IMR-90 (cell line): ENCODE data around the gene ACOXL. TPM values are rescaled to one million over a fixed set of nuclear protein-coding genes. Genes with fewer than 3 reads are reported as not detected.

ENCODE experiments used
- ATAC-seq: fragments of 200-7000 bp; cut with Tn5 transposase; 2 replicates; pipeline ENCODE4 v1.9.1; 2020; ENCODE audit warnings: low read depth, mild to moderate bottlenecking, moderate library complexity
- BruUV-seq: library from RNA; stranded (reverse); fragments of 400-500 nt; replicated peaks from 2 replicates; lab custom pipeline; 2021; lab: Mats Ljungman, UMichigan
- CTCF ChIA-PET: fragments of 300-600 bp; formaldehyde crosslinking; extraction: SDS; loops from one replicate; lab custom pipeline; 2021; ENCODE audit warnings: antibody characterized with exemption; lab: Yijun Ruan, JAX
- POLR2A ChIA-PET: fragments of 300-600 bp; sonication (Branson Sonifier 250); formaldehyde crosslinking; loops from one replicate; lab custom pipeline; 2022; ENCODE audit warnings: antibody characterized with exemption; ENCODE audit not compliant: unreplicated experiment; lab: Charles Lee
- DNase-seq: peaks from one replicate; pipeline ENCODE4 v3.0.0; 2013
- H2AFZ ChIP-seq: replicated peaks from 2 replicates; pipeline ENCODE3; 2013; ENCODE audit warnings: low read length, mild to moderate bottlenecking; ENCODE audit not compliant: poor library complexity
- H2AK5ac ChIP-seq: 2 replicates; pipeline ENCODE4 v1.6.1; 2013; ENCODE audit warnings: low read depth, low read length, inconsistent platforms
- H2AK9ac ChIP-seq: replicated peaks from 2 replicates; pipeline ENCODE3; 2013; ENCODE audit warnings: mild to moderate bottlenecking, low read depth, low read length, moderate library complexity; ENCODE audit not compliant: poor library complexity
- H2BK120ac ChIP-seq: 2 replicates; pipeline ENCODE4 v1.6.1; 2013; ENCODE audit warnings: low read depth, low read length, inconsistent platforms
- H2BK15ac ChIP-seq: 3 replicates; pipeline ENCODE4 v1.6.1; 2013; ENCODE audit warnings: low read depth, low read length, inconsistent platforms
- H2BK20ac ChIP-seq: 2 replicates; pipeline ENCODE4 v1.6.1; 2013; ENCODE audit warnings: low read depth, mild to moderate bottlenecking, inconsistent platforms, low read length, moderate library complexity
- H2BK5ac ChIP-seq: 2 replicates; pipeline ENCODE4 v1.6.1; 2013; ENCODE audit warnings: mild to moderate bottlenecking, low read depth, low read length, inconsistent platforms; ENCODE audit not compliant: poor library complexity, severe bottlenecking
- H3K14ac ChIP-seq: replicated peaks from 2 replicates; pipeline ENCODE4 v1.6.1; 2013; ENCODE audit warnings: low read depth, low read length, inconsistent platforms
- H3K18ac ChIP-seq: 2 replicates; pipeline ENCODE4 v1.6.1; 2013; ENCODE audit warnings: low read depth, low read length, control low read depth
- H3K23ac ChIP-seq: 2 replicates; pipeline ENCODE4 v1.6.1; 2013; ENCODE audit warnings: low read depth, low read length, inconsistent platforms
- H3K27ac ChIP-seq: 2 replicates; pipeline ENCODE4 v1.5.1; 2013; ENCODE audit warnings: mild to moderate bottlenecking, control low read depth, low read length; ENCODE audit not compliant: insufficient read depth
- H3K27me3 ChIP-seq: 2 replicates; pipeline ENCODE4 v1.6.1; 2013; ENCODE audit warnings: low read length; ENCODE audit not compliant: control insufficient read depth, insufficient read depth
- H3K36me3 ChIP-seq: 2 replicates; pipeline ENCODE4 v1.6.1; 2013; ENCODE audit warnings: low read length, mixed read lengths; ENCODE audit not compliant: control insufficient read depth, insufficient read depth
- H3K4ac ChIP-seq: 2 replicates; pipeline ENCODE4 v1.6.1; 2013; ENCODE audit warnings: low read depth, low read length, inconsistent platforms
- H3K4me1 ChIP-seq: 2 replicates; pipeline ENCODE4 v1.6.1; 2013; ENCODE audit warnings: low read length, mixed read lengths; ENCODE audit not compliant: control insufficient read depth, insufficient read depth
- H3K4me2 ChIP-seq: 2 replicates; pipeline ENCODE4 v1.6.1; 2013; ENCODE audit warnings: low read depth, mild to moderate bottlenecking, control low read depth, low read length, moderate library complexity
- H3K4me3 ChIP-seq: 2 replicates; pipeline ENCODE4 v1.5.1; 2013; ENCODE audit warnings: low read depth, mild to moderate bottlenecking, control low read depth, low read length, moderate library complexity; ENCODE audit not compliant: insufficient read depth
- H3K56ac ChIP-seq: 2 replicates; pipeline ENCODE4 v1.6.1; 2013; ENCODE audit warnings: low read length, inconsistent platforms; ENCODE audit not compliant: insufficient read depth; ENCODE audit errors: extremely low read depth
- H3K79me1 ChIP-seq, 2 experiments: 2 replicates each; pipeline ENCODE4 v1.6.1; 2013; ENCODE audit warnings: low read length in 2 of 2, inconsistent platforms in 1 of 2, low read depth in 1 of 2
- H3K9ac ChIP-seq: 2 replicates; pipeline ENCODE4 v1.6.1; 2013; ENCODE audit warnings: low read depth, low read length, control low read depth
- H3K9me1 ChIP-seq: 2 replicates; pipeline ENCODE4 v1.6.1; 2013; ENCODE audit warnings: low read length, inconsistent platforms; ENCODE audit not compliant: insufficient read depth
- H3K9me3 ChIP-seq: 2 replicates; pipeline ENCODE4 v1.6.1; 2013; ENCODE audit warnings: low read length; ENCODE audit not compliant: control insufficient read depth, insufficient read depth
- H4K20me1 ChIP-seq: 2 replicates; pipeline ENCODE4 v1.6.1; 2013; ENCODE audit warnings: low read length, inconsistent platforms; ENCODE audit not compliant: insufficient read depth
- H4K5ac ChIP-seq: 2 replicates; pipeline ENCODE4 v1.6.1; 2013; ENCODE audit warnings: mild to moderate bottlenecking, low read depth, low read length, control low read depth
- H4K8ac ChIP-seq, 2 experiments: 2 replicates each; pipeline ENCODE4 v1.6.1; 2013; ENCODE audit warnings: low read depth in 2 of 2, low read length in 2 of 2, control low read depth in 1 of 2, inconsistent platforms in 1 of 2
- H4K91ac ChIP-seq: 2 replicates; pipeline ENCODE4 v1.6.1; 2013; ENCODE audit warnings: low read depth, low read length, inconsistent platforms; ENCODE audit not compliant: insufficient read depth
- USF2 ChIP-seq: fragments of 150-350 bp; IDR thresholded peaks from 2 replicates; pipeline ENCODE4 v1.6.1; 2017; ENCODE audit warnings: mild to moderate bottlenecking, antibody characterized with exemption, low read length, low read depth
- WGBS, 2 experiments: methylation state at CpG; one replicate each; pipeline versions ENCODE4 v1.1.5 to v1.1.7; 2013; ENCODE audit warnings: missing lambda C conversion rate in 2 of 2; ENCODE audit not compliant: insufficient read length in 1 of 2; ENCODE audit errors: extremely low coverage in 2 of 2; 5-methylcytosine and 5-hydroxymethylcytosine counted together
- dilution Hi-C: fragments of 300-500 bp; cut with HindIII; formaldehyde crosslinking; loops from one replicate; pipeline ENCODE4 v1.14.3; 2018; ENCODE audit warnings: low sequenced_read_pairs; ENCODE audit not compliant: unreplicated experiment
- in situ Hi-C: fragments of 300-500 bp; cut with MboI; formaldehyde crosslinking; loops from 3 replicates; pipeline ENCODE4 v1.14.3; 2019; ENCODE audit warnings: low sequenced_read_pairs, inconsistent platforms, mixed read lengths
- intact Hi-C: fragments of 100-400 bp; cut with micrococcal nuclease; formaldehyde crosslinking; loops from 2 replicates; pipeline ENCODE4 v1.10.0; 2022
- polyA plus RNA-seq, 3 experiments: library from polyadenylated mRNA; depleted of rRNA; stranded (reverse); fragments of >200 nt; gene quantifications; 2 replicates each; pipeline ENCODE4 v1.2.3, GENCODE V29; 2012; ENCODE audit warnings: low replicate concordance in 1 of 3
- total RNA-seq: library from RNA; depleted of rRNA; stranded (reverse); fragments of >200 nt; gene quantifications from 2 replicates; pipeline ENCODE4 v1.2.3, GENCODE V29; 2012

Gene ACOXL
- total and polyA plus RNA-seq, 2 of the 4 experiments (the other 2 are of a cell fraction): not detected

DNA sequence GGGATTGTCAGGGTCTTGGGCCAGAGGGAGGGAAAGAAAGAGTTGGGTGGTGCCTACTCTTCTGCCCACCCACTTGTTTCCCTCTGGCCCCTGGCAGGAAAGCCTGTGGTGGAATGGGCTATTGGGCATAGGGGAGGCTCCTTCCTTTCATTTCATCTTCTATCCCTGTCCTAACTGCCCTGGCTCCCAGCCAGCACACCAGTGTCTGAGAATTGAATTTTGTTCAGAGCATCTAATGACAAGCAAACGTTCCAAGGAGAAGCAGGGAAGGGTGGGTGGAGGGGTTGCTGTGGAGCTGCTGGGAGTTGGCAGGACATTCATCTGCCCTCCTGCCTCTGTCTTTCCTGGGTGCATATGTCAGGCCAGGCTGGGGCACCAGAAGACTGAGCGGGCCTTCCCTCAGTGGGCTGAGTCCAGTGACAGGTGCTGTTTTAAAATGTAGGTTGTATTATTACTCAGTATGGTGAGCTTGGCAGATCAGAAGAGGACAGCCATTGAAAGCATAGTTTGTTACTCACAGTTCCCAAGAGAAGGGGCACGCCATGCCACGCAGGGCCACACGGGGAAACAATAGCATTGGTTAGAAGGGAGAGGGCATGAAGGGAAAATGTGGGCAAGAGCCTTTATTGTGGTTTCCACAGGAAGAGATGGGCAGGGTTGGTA is 171.9 kb downstream of the ACOXL start:
- Histone ChIP-seq H3K4ac (no peak overlapping the region), H3K9ac (no peak overlapping the region), H4K5ac (no peak overlapping the region), H2AK5ac (no peak overlapping the region), H4K8ac (no peak overlapping the region), H3K9me3 (no peaks in the 10 kb centered on the region), H3K27me3 (peaks cover 15% of the 10 kb centered on the region), H3K18ac (no peak overlapping the region), H2AK9ac (no peak overlapping the region), H4K20me1 (no peaks in the 10 kb centered on the region), H4K91ac (no peak overlapping the region), H3K14ac (no peak overlapping the region), H3K9me1 (no peaks in the 10 kb centered on the region), H3K4me1 (no peaks in the 10 kb centered on the region), H3K23ac (no peak overlapping the region), H2BK5ac (no peak overlapping the region), H3K79me1 (no peaks in the 10 kb centered on the region), H2AFZ (no peak overlapping the region), H2BK15ac (no peak overlapping the region), H3K36me3 (no peaks in the 10 kb centered on the region), H2BK20ac (no peak overlapping the region), H3K27ac (no peak overlapping the region), H3K4me3 (no peak overlapping the region), H3K56ac (no peak overlapping the region), H3K4me2 (no peak overlapping the region), H2BK120ac (no peak overlapping the region)
- no peak for TF ChIP-seq USF2
- in situ Hi-C loops: no loop called here
- ATAC-seq (no peak), DNase-seq (no peak)
- 82% methylated on average over 2 of the region's 5 CpGs; no CpG with 5 or more reads in 1 of the 2 experiments for WGBS, 2 experiments
- intact Hi-C loops: no loop called here
- CTCF ChIA-PET: no interaction called here
- BruUV-seq: no TSS peak
- dilution Hi-C loops: no loop called here
- POLR2A ChIA-PET: no interaction called here
